Memory B cell (primary cell): ENCODE data around the gene CNNM2.
A peak's percentile ranks its signal among the peaks of the same experiment; 100 is the strongest.

Experiments
- ATAC-seq: fragments of 150-1000 bp; cut with Tn5 transposase; 2 replicates; pipeline ENCODE4 v1.10.0; 2021; ENCODE audit warnings: low read depth, mild to moderate bottlenecking, moderate library complexity
- DNase-seq, 2 donors: peaks; one replicate each; pipeline ENCODE4 v3.0.0; 2022; ENCODE audit warnings: low spot score in 2 of 2
- H3K27ac Mint-ChIP-seq: one replicate; pipeline ENCODE4 v1.8.0; 2022; ENCODE audit warnings: mild to moderate bottlenecking, moderate library complexity, mixed read lengths
- H3K27me3 Mint-ChIP-seq: one replicate; pipeline ENCODE4 v1.8.0; 2022; ENCODE audit warnings: mixed read lengths
- H3K36me3 Mint-ChIP-seq: one replicate; pipeline ENCODE4 v1.8.0; 2022; ENCODE audit warnings: mild to moderate bottlenecking, mixed read lengths
- H3K4me1 Mint-ChIP-seq: one replicate; pipeline ENCODE4 v1.8.0; 2022; ENCODE audit warnings: mixed read lengths
- H3K4me3 Mint-ChIP-seq: one replicate; pipeline ENCODE4 v1.8.0; 2022; ENCODE audit warnings: mild to moderate bottlenecking, moderate library complexity, mixed read lengths
- H3K9me3 Mint-ChIP-seq: one replicate; pipeline ENCODE4 v1.8.0; 2022; ENCODE audit warnings: mixed read lengths

CNNM2 gene

GRCh38 chr10:103086799-103087198, 168.7 kb downstream of the CNNM2 start:
- no peak overlapping the region for H3K27ac Mint-ChIP-seq
- no peak overlapping the region for H3K4me3 Mint-ChIP-seq
- H3K27me3 Mint-ChIP-seq: no peaks in the 10 kb centered on the region

GRCh38 chr10:103089493-103089892, 171.4 kb downstream of the CNNM2 start:
- DNase-seq: no peak
- Mint-ChIP-seq H3K9me3 (no peaks in the 10 kb centered on the region), H3K27ac (peak overlapping the region; percentile 50), H3K4me1 (no peaks in the 10 kb centered on the region), H3K4me3 (no peak overlapping the region), H3K36me3 (peaks cover 26% of the 10 kb centered on the region), H3K27me3 (no peaks in the 10 kb centered on the region)
- ATAC-seq: no peak

More at GRCh38 chr10:103086799-103087198, 168.7 kb downstream of the CNNM2 start:
- no peak for ATAC-seq
- Mint-ChIP-seq H3K4me1 (no peaks in the 10 kb centered on the region), H3K9me3 (no peaks in the 10 kb centered on the region), H3K36me3 (peaks cover 25% of the 10 kb centered on the region)
- no peak for DNase-seq

GRCh38 chr10:103090911-103091310, 172.8 kb downstream of the CNNM2 start:
- H3K4me3 Mint-ChIP-seq: no peak overlapping the region
- no peaks in the 10 kb centered on the region for H3K27me3 Mint-ChIP-seq
- H3K27ac Mint-ChIP-seq: no peak overlapping the region
- H3K9me3 Mint-ChIP-seq: no peaks in the 10 kb centered on the region
- no peaks in the 10 kb centered on the region for H3K4me1 Mint-ChIP-seq
- H3K36me3 Mint-ChIP-seq: peaks cover 20% of the 10 kb centered on the region
- DNase-seq (no peak), ATAC-seq (no peak)

DNA sequence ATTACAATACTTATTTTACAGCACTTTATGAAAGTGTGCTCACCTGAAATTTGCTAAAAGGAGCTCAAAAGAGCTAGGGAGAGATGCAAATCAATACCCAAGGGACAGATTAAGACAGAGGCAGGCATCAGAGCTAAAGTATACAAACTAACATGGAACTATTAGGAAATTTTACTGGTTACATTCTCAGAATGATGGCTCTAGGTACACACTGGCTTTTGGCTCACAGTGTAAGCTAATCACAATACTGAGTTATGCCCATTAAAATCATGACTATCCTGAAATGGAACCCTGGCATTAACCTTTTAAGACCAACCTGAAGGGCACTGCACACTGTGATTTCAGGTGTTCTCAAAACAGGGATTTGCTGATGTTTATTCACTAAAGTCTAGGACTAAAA, 176.9 kb downstream of the CNNM2 start:
- DNase-seq (no peak), ATAC-seq (no peak)
- H3K27me3 Mint-ChIP-seq: no peaks in the 10 kb centered on the region
- H3K4me3 Mint-ChIP-seq: no peak overlapping the region
- no peak overlapping the region for H3K27ac Mint-ChIP-seq
- no peaks in the 10 kb centered on the region for H3K4me1 Mint-ChIP-seq
- peaks cover 15% of the 10 kb centered on the region for H3K36me3 Mint-ChIP-seq
- no peaks in the 10 kb centered on the region for H3K9me3 Mint-ChIP-seq

GRCh38 chr10:103096130-103096529, 178.0 kb downstream of the CNNM2 start:
- peaks cover 13% of the 10 kb centered on the region for H3K36me3 Mint-ChIP-seq
- peak overlapping the region; percentile 55 for H3K27ac Mint-ChIP-seq
- H3K27me3 Mint-ChIP-seq: no peaks in the 10 kb centered on the region
- no peaks in the 10 kb centered on the region for H3K4me1 Mint-ChIP-seq
- ATAC-seq: no peak
- H3K9me3 Mint-ChIP-seq: no peaks in the 10 kb centered on the region
- no peak overlapping the region for H3K4me3 Mint-ChIP-seq
- no peak for DNase-seq

- Mint-ChIP-seq H3K36me3 (peaks cover 23% of the 10 kb centered on the region), H3K27ac (no peak overlapping the region)
These were observed 180.1 kb downstream of the CNNM2 start for GRCh38 chr10:103098240-103098639.

GRCh38 chr10:103100620-103101019, 182.5 kb downstream of the CNNM2 start:
- no peak overlapping the region for H3K27ac Mint-ChIP-seq
- H3K9me3 Mint-ChIP-seq: no peaks in the 10 kb centered on the region
- no peak overlapping the region for H3K4me3 Mint-ChIP-seq
- no peaks in the 10 kb centered on the region for H3K27me3 Mint-ChIP-seq
- no peak for DNase-seq
- H3K4me1 Mint-ChIP-seq: no peaks in the 10 kb centered on the region
- peaks cover 18% of the 10 kb centered on the region for H3K36me3 Mint-ChIP-seq
- no peak for ATAC-seq

More at GRCh38 chr10:103098240-103098639, 180.1 kb downstream of the CNNM2 start:
- Mint-ChIP-seq H3K27me3 (no peaks in the 10 kb centered on the region), H3K4me3 (no peak overlapping the region), H3K4me1 (no peaks in the 10 kb centered on the region), H3K9me3 (no peaks in the 10 kb centered on the region)
- no peak for DNase-seq
- ATAC-seq: no peak

GRCh38 chr10:103102195-103102594, 184.1 kb downstream of the CNNM2 start:
- H3K4me1 Mint-ChIP-seq: no peaks in the 10 kb centered on the region
- H3K4me3 Mint-ChIP-seq: no peak overlapping the region
- DNase-seq (no peak), ATAC-seq (no peak)
- H3K27ac Mint-ChIP-seq: peak overlapping the region; percentile 2
- H3K36me3 Mint-ChIP-seq: peaks cover 15% of the 10 kb centered on the region
- no peaks in the 10 kb centered on the region for H3K9me3 Mint-ChIP-seq
- no peaks in the 10 kb centered on the region for H3K27me3 Mint-ChIP-seq

DNA sequence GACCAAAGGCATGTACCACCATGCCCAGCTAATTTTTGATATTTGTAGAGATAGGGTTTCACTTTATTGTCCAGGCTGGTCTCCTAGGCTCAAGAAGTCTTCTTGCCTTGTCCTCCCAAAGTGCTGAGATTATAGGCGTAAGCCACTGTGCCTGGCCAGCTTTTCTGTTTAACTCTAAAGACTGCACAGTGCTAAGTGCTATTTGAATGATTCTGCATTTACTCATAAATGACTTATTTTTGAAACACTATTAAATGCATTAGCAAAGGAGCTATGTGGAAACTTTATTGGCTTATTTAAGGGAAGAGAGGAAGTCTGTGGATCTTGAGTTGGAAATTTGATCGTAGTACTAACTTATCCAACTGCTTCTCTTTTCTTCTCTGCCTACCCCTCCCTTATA, 185.9 kb downstream of the CNNM2 start:
- Mint-ChIP-seq H3K4me3 (no peak overlapping the region), H3K36me3 (peaks cover 15% of the 10 kb centered on the region), H3K27me3 (no peaks in the 10 kb centered on the region), H3K9me3 (no peaks in the 10 kb centered on the region), H3K4me1 (peaks cover under 1% of the 10 kb centered on the region), H3K27ac (no peak overlapping the region)
- DNase-seq: no peak
- no peak for ATAC-seq

GRCh38 chr10:103104721-103105120, 186.6 kb downstream of the CNNM2 start:
- Mint-ChIP-seq H3K36me3 (peaks cover 16% of the 10 kb centered on the region), H3K4me3 (no peak overlapping the region)
- DNase-seq: no peak

GRCh38 chr10:103105462-103105861, 187.4 kb downstream of the CNNM2 start:
- Mint-ChIP-seq H3K4me1 (peaks cover 3% of the 10 kb centered on the region), H3K27ac (no peak overlapping the region), H3K36me3 (peaks cover 17% of the 10 kb centered on the region), H3K27me3 (no peaks in the 10 kb centered on the region), H3K9me3 (no peaks in the 10 kb centered on the region), H3K4me3 (no peak overlapping the region)
- no peak for DNase-seq
- ATAC-seq: no peak

More at GRCh38 chr10:103104721-103105120, 186.6 kb downstream of the CNNM2 start:
- no peak overlapping the region for H3K27ac Mint-ChIP-seq
- H3K27me3 Mint-ChIP-seq: no peaks in the 10 kb centered on the region
- ATAC-seq: no peak
- H3K9me3 Mint-ChIP-seq: no peaks in the 10 kb centered on the region
- peaks cover 2% of the 10 kb centered on the region for H3K4me1 Mint-ChIP-seq

GRCh38 chr10:103106539-103106938, 188.4 kb downstream of the CNNM2 start:
- H3K36me3 Mint-ChIP-seq: peaks cover 21% of the 10 kb centered on the region
- no peak overlapping the region for H3K4me3 Mint-ChIP-seq
- DNase-seq: no peak
- H3K4me1 Mint-ChIP-seq: peaks cover 6% of the 10 kb centered on the region
- H3K9me3 Mint-ChIP-seq: no peaks in the 10 kb centered on the region
- no peak overlapping the region for H3K27ac Mint-ChIP-seq
- no peak for ATAC-seq
- H3K27me3 Mint-ChIP-seq: no peaks in the 10 kb centered on the region

GRCh38 chr10:103109821-103110220, 191.7 kb downstream of the CNNM2 start:
- ATAC-seq: no peak
- no peak overlapping the region for H3K4me3 Mint-ChIP-seq
- H3K27ac Mint-ChIP-seq: no peak overlapping the region

GRCh38 chr10:103110407-103110806, 192.3 kb downstream of the CNNM2 start:
- Mint-ChIP-seq H3K4me1 (peaks cover 9% of the 10 kb centered on the region), H3K4me3 (no peak overlapping the region), H3K27me3 (no peaks in the 10 kb centered on the region), H3K36me3 (peaks cover 9% of the 10 kb centered on the region), H3K27ac (no peak overlapping the region), H3K9me3 (no peaks in the 10 kb centered on the region)
- DNase-seq (no peak), ATAC-seq (no peak)

More at GRCh38 chr10:103109821-103110220, 191.7 kb downstream of the CNNM2 start:
- no peak for DNase-seq
- H3K27me3 Mint-ChIP-seq: no peaks in the 10 kb centered on the region
- peaks cover 9% of the 10 kb centered on the region for H3K36me3 Mint-ChIP-seq
- peaks cover 9% of the 10 kb centered on the region for H3K4me1 Mint-ChIP-seq
- H3K9me3 Mint-ChIP-seq: no peaks in the 10 kb centered on the region

DNA sequence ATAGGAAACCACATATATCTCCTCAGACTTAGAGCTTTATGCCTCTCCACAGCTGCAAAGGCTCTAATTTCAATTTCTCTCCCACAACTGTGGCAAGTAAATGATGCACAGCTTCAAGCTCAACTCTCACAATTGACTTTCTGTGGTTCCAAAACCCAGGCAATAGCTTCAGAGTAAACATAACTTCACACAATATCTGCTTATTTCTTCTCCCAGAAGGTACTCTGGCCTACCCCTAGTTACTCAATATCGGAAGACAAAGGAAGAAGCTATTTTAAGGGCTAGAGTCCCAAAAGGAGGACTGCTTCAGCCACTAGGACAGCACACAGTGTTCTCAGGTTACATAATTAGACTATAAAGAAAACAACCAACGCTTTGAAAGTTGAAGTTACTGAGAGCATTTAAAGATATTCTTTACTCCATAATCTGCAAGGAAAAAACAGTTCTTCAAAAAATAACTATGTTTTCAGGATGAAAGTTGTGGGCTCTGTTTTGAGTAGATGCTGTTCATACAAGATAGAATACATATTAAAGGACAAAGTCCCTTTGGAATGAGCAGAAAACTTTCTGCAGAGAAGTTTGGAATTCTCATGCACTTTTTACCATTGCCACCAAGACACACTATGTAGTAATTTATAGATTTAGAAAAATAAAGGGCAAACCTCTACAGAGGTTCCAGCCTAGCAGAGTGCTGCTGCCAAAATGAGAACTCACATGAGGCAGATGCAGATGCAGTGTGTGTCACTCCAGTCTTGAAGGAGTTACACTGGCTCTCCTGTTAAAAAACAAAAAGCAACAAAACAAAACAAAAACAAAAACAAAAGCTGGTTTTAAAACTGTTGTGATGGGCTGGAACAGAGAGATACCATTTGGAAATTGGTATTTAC, 193.2 kb downstream of the CNNM2 start:
- peaks cover 9% of the 10 kb centered on the region for H3K4me1 Mint-ChIP-seq
- no peaks in the 10 kb centered on the region for H3K27me3 Mint-ChIP-seq
- ATAC-seq (no peak), DNase-seq (no peak)
- H3K4me3 Mint-ChIP-seq: no peak overlapping the region
- no peak overlapping the region for H3K27ac Mint-ChIP-seq
- H3K36me3 Mint-ChIP-seq: peaks cover 9% of the 10 kb centered on the region
- no peaks in the 10 kb centered on the region for H3K9me3 Mint-ChIP-seq
